Endothelial cell (in vitro differentiated cells): ENCODE measurements around the gene TSPEAR. TPM values are rescaled to one million over a fixed set of nuclear protein-coding genes. Genes with fewer than 3 reads are reported as not detected.
"Not testable (repeated sequence)": the region's sequence is repeated elsewhere in the genome, so short reads cannot be mapped to it uniquely, and the experiment has no call there.

ENCODE experiments used
- DNase-seq: peaks from one replicate; pipeline ENCODE4 v3.0.0; 2021; ENCODE audit warnings: low spot score
- H3K27ac Mint-ChIP-seq: one replicate; pipeline ENCODE4 v1.8.0; 2021; ENCODE audit warnings: mixed read lengths, inconsistent platforms; ENCODE audit not compliant: unreplicated experiment
- H3K27me3 Mint-ChIP-seq: one replicate; pipeline ENCODE4 v1.8.0; 2021; ENCODE audit warnings: mild to moderate bottlenecking, moderate library complexity, mixed read lengths, inconsistent platforms; ENCODE audit not compliant: unreplicated experiment
- H3K36me3 Mint-ChIP-seq: one replicate; pipeline ENCODE4 v1.8.0; 2021; ENCODE audit warnings: mild to moderate bottlenecking, low read depth, mixed read lengths, inconsistent platforms; ENCODE audit not compliant: unreplicated experiment
- H3K4me1 Mint-ChIP-seq: one replicate; pipeline ENCODE4 v1.8.0; 2021; ENCODE audit warnings: mild to moderate bottlenecking, mixed read lengths, inconsistent platforms; ENCODE audit not compliant: unreplicated experiment
- H3K4me3 Mint-ChIP-seq: one replicate; pipeline ENCODE4 v1.8.0; 2021; ENCODE audit warnings: mild to moderate bottlenecking, mixed read lengths, inconsistent platforms; ENCODE audit not compliant: unreplicated experiment
- H3K9me3 Mint-ChIP-seq: one replicate; pipeline ENCODE4 v1.8.0; 2021; ENCODE audit warnings: mixed read lengths, inconsistent platforms; ENCODE audit not compliant: unreplicated experiment
- total RNA-seq: library from RNA; stranded (reverse); fragmentation: NEBNext Ultra II Directional; extraction: Animal tissue kit (Norgen Biotek cat#: 25700); gene quantifications from one replicate; pipeline ENCODE4 v1.2.1, GENCODE V29; 2021; ENCODE audit not compliant: unreplicated experiment
- TF ChIP-seq, protein P1 (sequence below): fragments of 200-600 bp; sonication (generic); IDR thresholded peaks from one replicate; pipeline ENCODE4 v1.5.0; 2021; ENCODE audit warnings: antibody characterized with exemption; ENCODE audit not compliant: unreplicated experiment

The TSPEAR gene
- total RNA-seq, 1 donor from 2014 or later, result not detected

DNA sequence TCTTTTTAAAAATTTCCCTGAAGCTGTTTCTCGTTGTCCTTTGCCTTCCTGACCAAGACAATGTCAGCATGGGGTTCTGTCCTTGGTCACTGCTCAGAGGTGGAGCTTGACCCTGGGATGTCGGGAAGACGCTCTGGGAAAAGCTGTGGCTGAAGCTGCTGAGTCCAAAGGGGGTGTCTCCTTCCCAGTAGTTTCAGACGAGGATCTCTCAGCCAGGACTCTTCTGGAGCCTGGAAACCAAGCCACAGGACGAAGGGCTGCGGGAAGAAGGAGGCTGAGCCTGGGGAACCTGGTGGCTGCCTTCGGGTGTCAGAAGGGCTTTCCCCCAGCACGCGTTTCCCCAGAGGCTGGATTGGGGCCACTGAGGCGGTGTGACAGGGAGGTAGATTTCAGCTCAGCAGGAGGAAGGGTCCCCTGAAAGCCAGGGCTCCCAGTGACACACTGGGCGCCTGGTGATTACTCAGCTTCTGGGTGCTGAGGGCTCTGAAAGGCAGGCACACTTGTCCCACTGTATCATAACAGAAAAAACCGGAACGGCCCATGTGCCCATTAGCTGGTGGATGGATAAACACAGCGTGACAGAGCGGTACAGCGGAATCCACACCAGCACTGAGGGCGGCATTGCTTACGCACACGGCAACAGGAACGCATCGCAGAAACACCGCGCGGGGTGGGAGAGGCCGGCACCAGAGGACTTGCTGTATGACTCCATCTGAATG, 24.4 kb downstream of the TSPEAR start:
- Mint-ChIP-seq H3K4me1 (peaks cover 5% of the 10 kb centered on the region), H3K27ac (peak overlapping the region; percentile 24), H3K36me3 (no peaks in the 10 kb centered on the region), H3K4me3 (no peak overlapping the region), H3K9me3 (no peaks in the 10 kb centered on the region), H3K27me3 (peaks cover 9% of the 10 kb centered on the region)
- no peak for DNase-seq
- TF ChIP-seq, protein P1, sequence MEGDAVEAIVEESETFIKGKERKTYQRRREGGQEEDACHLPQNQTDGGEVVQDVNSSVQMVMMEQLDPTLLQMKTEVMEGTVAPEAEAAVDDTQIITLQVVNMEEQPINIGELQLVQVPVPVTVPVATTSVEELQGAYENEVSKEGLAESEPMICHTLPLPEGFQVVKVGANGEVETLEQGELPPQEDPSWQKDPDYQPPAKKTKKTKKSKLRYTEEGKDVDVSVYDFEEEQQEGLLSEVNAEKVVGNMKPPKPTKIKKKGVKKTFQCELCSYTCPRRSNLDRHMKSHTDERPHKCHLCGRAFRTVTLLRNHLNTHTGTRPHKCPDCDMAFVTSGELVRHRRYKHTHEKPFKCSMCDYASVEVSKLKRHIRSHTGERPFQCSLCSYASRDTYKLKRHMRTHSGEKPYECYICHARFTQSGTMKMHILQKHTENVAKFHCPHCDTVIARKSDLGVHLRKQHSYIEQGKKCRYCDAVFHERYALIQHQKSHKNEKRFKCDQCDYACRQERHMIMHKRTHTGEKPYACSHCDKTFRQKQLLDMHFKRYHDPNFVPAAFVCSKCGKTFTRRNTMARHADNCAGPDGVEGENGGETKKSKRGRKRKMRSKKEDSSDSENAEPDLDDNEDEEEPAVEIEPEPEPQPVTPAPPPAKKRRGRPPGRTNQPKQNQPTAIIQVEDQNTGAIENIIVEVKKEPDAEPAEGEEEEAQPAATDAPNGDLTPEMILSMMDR, result no peak

DNA sequence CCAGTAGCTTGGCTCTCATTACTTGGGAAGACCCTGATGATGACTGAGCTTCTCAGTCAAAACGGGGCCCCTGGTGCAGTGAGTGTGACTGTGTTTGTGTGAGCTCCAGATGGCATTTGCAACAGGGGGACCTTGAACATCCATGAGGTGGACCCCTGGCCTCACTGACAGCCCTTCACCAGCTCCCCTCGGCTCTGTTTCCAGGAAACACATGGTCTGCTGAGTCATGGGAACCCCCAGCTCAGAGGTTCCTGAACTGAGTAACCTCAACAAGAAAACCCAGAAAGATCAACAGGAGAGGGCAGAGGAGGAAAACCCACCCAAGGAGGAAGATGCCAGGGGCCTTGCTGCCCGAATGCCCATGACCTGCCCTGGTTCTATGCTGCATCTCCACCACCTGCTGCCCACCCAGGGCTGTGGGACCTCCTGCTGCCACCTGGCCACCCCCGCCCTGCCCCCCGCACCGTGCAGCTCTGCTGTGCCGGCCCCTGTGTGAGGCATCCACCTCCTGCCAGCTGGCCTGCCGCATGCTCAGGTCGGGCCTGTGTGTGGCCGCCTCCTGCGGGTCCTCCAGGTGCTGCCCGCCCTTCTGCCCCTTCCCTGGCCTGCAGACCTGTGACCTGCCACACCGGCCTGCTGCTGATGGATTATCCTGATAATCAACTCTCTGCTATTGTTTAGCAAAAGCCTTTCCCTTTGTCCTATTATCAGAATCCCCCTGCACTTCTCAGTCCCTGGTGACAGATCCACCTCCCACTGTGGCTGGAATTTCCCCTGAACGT, 25.2 kb downstream of the TSPEAR start:
- H3K4me1 Mint-ChIP-seq, result peaks cover 5% of the 10 kb centered on the region
- H3K9me3 Mint-ChIP-seq, result no peaks in the 10 kb centered on the region
- H3K27me3 Mint-ChIP-seq, result peaks cover 9% of the 10 kb centered on the region
- H3K36me3 Mint-ChIP-seq, result no peaks in the 10 kb centered on the region
- TF ChIP-seq, protein P1, result no peak
- no peak for DNase-seq
- H3K27ac Mint-ChIP-seq, result peak overlapping the region; percentile 24
- no peak overlapping the region for H3K4me3 Mint-ChIP-seq

DNA sequence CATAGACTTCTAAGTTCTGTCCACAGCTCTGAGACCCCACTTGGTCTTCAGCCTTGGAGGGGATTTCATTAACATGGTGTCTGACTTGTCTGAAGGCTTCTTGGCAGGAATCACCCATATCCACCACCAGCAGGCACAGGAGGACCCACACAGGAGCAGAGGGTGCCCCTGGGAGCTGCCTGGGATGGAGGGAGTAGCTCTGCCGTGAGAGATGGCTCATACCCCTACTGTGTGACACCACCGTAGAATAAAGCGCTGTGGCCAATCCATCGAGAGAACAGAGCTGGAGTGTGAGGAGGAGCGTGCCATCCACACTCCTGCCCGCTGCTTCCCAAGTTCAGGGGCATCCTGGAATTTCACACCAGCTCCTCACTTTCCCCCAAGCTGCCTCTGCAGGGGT, 26.3 kb downstream of the TSPEAR start:
- H3K4me3 Mint-ChIP-seq, H3K36me3 Mint-ChIP-seq, H3K27ac Mint-ChIP-seq, DNase-seq, H3K4me1 Mint-ChIP-seq, H3K9me3 Mint-ChIP-seq: not testable (repeated sequence)
- H3K27me3 Mint-ChIP-seq, result peaks cover 11% of the 10 kb centered on the region

DNA sequence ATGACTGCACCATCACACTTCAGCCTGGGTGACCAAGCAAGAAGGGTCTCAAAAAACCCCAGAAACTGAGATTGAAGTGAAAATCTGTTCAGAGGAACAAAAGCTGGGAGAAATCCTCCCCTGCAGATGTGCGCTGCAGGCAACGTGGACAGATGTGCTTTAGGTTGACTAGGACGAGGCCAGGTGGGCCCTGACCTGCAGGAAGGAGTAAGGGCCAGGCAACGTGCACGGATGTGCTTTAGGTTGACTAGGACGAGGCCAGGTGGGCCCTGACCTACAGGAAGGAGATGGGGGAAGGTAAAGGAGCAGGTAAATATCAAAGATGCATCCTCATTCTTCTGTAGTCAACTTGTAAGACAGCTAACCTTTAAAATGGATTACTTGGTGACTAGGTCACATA, 26.9 kb downstream of the TSPEAR start:
- Mint-ChIP-seq H3K4me3 (no peak overlapping the region), H3K27me3 (peaks cover 11% of the 10 kb centered on the region), H3K36me3 (no peaks in the 10 kb centered on the region), H3K27ac (no peak overlapping the region), H3K9me3 (no peaks in the 10 kb centered on the region), H3K4me1 (peaks cover 5% of the 10 kb centered on the region)
- no peak for DNase-seq
- TF ChIP-seq, protein P1, result no peak

DNA sequence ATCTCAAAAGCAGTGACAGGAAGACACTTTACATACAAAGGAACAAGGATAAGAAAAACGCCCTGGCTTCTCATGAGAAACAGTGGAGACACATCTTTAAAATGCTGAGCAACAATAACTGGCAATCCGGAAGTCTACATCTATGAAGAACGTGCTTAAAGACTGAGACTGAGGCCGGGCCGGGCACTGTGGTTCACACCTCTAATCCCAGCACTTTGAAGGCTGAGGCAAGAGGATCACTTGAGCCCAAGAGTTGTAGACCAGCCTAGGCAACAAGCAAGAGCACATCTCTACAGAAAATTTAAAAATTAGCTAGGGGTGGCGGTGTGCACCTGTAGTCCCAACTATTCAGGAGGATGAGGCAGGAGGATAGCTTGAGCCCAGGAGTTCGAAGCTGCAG, 27.3 kb downstream of the TSPEAR start:
- H3K36me3 Mint-ChIP-seq, result no peaks in the 10 kb centered on the region
- peaks cover 5% of the 10 kb centered on the region for H3K4me1 Mint-ChIP-seq
- H3K4me3 Mint-ChIP-seq, result no peak overlapping the region
- TF ChIP-seq, protein P1, result no peak
- peaks cover 11% of the 10 kb centered on the region for H3K27me3 Mint-ChIP-seq
- peak overlapping the region; percentile 1 for H3K27ac Mint-ChIP-seq
- DNase-seq, result no peak
- no peaks in the 10 kb centered on the region for H3K9me3 Mint-ChIP-seq
